Stimulated activated CD4-positive, alpha-beta T cell treated with anti-CD3 and anti-CD28 coated beads, Interleukin-15, amount 100 ng/mL, for 24 hours (primary cell): ENCODE measurements around the gene CTIF.

Experiments
- DNase-seq: peaks from one replicate; pipeline ENCODE4 v3.0.0-alpha.2; 2020

Gene CTIF

DNA sequence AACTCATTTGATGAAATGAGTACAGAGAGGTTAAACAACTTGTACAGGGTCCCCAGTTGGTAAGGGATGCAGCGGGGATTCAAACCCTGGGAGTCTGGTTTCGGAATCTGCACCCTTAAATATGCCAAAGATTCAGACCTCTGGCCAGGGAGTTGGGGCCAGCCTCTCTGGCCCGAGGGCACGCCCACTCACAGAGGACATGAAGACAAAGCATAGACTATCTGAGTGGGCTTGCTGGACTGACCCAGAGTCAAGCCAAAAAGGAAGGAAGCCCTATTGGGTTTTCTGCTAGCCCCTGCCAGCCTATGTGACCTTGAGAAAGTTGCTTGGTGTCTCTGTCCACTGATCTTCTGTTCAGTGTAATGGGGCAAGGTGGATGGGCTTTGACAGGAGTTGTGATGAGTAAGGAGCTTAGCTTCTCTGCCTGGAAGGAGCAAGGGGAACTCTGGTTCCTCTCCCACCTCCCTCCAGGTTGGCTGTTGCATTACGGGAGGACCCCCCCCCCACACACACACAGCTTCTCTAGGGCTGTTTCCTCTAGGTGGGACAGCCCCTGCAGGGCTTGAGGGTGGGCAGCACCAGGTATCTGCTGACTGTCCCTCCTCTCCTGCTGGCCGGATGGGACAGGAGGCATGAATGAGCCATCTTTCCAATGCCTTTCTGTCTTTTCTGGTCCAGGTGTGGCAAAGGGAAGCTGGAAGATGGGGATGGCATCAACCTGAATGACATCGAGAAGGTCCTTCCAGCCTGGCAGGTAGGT lies 131.3 kb downstream of the CTIF start:
- no peak for DNase-seq

DNA sequence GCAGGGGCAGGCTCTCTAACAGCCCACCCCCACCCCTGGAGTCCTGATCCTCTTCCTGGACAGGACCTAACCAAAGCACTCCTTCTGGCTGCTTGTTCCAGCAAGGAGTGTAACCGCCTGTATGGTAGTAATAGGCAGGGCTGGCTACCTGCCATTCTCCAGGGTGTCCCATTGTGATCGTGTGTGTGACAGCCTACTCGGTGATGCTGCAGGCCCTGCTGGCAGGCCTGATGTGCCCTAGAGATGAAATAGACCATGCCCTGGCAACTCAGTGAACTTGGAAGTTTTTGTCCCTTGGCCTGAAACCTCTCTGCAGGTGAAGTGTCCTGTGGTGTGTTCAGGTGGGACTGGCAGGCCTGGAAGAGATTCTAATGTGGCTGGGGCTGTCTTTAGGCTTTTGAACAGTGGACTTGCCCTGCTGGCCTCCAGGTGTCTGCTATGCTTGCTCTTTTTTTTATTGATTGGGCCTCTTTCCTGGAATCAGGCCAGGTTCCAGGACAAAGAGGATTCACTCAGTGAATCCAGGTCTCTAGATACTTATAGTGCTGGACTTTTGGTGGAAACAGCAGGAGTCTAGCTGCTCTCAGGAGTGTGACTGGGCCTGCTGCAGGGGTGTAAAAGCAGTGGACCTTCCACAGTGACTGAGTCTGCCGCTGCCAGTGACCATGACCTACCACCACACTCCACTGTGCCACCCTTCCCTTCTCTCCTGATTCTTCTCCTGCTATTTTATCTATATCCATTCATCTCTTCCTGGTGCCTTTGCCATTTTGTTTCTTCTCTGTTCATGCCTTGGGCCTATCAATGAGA lies 132.1 kb downstream of the CTIF start:
- DNase-seq = no peak

DNA sequence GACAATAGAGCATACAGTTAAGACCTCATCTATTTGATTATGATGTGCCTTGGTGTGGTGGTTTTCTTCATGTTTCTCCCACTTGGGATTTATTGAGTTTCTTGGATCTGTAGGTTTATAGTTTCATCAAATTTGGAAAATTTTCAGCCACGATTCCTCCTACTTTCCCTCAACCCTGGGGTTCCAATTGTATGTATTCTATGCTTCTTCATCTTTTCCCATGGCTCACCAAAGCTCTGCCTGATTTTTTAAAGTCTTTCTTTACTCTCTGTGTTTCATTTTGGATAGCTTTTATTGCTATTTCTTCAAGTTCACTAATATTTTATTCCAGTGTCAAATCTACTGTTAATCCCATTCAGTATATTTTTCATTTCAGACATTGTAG lies 132.7 kb downstream of the CTIF start:
- no peak for DNase-seq

DNA sequence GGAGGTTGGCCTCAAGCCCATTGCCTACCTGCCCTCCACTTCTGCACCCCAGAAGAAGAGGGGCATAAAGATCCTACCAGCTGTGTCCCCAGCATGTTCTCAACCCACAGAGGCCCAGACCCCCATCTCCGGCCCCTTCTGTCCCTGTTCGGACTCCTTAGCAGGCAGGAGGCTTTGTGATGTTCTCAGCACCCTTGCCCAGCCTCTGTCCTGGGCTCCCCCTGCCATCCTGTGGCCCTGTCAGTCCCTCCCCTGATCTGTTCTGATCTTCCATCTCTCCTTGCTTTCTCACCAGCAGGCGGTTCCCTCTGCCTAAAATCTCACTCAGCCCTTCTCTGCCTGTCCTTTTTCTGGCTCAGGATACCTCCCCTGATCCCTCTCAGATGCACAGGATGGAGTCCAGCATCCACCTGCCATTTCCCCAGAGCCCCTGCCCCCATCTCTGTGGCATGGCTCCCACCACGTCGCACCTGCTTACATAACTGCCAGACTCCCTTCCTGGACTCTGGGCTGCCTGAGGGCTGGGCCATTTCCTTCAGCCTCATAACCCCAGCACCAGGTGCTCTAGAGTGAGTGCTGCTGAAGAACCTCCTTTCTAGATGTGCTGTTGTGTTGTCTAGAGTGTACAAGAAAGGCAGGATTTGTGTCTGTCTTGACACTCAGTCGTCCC lies 134.0 kb downstream of the CTIF start:
- DNase-seq = no peak

DNA sequence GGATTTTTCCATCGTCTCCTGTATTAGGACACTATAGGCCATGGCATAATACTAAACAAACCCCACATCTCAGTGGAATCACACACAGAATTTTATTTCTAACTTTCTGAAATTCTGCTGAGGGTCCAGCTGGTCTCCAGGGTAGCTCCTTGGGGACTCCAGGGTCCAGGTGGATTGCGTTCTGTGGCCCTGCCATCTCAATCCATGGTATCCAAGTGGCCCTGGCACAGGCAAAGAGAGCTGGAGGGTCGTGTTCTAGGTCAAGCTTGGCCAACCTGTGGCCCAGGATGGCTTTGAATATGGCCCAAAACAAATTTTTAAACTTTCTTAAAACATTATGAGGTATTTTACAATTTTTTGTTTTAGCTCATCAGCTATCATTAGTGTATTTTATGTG lies 134.6 kb downstream of the CTIF start:
- DNase-seq = no peak

DNA sequence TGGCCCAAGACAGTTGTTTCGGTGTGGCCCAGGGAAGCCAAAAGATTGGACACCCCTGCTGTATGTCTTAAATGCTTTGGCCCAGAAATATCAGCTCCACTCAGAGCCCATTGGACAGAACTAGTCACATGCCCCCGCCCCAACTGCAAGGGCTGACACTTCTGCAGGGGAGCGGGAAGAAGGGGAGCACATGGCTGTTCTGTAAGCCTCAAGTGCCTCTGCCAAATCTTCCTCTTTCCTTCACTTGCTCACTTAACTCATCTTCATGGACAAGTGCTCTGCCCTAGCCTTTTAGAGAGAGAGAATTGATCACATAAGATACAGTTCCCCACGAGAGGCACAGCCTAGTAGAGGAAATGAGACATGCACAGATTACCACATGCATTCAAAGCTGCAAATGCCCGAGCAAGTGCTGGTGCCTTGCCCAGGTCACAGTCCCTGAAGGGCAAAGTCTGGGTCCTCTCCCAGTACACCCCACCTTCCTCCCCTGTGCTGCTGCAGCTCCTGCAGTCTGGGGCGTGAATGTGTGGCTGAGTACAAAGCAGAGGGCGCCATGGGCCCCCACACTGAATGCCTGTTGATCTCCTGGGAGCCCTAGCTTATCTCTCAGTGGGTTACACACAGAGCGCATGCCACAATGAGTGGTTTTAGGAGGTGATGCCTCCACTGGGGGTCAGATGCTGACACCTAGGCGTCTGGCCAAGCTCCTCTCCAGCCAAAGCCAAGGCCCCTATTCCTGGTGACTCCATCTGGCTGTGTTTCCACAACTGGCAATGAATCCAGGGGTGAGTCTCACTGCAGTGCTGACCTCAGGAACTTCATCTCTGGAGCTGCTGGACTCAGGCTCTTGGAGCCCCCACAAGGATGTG lies 135.3 kb downstream of the CTIF start:
- DNase-seq = no peak

DNA sequence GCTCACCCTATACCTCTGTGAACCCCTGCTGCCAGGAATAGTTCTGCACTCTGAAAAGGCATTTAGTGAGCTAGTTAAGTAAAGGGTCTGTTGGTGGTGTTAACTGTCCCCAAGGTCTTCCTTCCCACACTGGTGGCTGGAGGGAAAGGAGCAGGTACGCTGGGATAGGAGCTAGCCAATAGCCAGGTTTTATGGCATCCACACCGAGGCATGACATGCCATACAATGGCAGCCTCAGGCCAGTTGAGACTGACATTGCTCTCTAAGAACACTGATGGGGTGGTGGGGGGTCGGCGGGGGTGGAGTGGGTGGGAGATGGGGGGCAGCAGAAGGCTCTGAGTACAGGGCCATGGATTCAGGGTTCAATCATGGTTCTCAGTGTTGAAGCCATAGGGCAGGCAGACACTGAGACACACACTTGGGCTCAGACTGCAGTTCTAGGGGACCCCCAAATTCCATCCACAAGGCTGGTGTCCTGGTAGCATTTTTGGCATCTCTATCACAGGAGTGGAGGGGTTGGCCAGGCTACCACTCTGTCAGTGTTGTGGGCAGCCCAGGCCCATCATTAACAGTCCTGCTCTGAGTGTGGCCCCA lies 136.0 kb downstream of the CTIF start:
- no peak for DNase-seq

DNA sequence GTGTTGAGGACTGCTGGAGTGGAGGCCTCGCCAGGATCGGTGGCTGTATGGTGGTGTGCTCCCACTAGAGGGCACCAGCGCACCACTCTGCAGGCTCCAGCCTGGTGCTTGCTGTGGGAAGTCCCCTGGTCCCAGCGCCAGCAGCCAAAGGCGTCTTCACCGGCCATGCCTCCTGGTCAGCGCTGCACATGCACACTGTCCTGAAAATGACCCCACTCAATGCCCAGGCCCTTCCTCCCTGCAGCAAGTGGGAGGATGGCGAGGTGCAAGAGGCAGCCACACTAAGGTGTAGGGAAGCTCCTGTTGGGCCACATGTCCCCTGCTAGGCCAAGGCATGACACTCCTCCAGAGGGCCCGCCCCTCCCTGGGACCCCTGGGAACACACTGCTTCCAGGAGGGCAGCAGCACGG lies 136.5 kb downstream of the CTIF start:
- peak; percentile 88 for DNase-seq

DNA sequence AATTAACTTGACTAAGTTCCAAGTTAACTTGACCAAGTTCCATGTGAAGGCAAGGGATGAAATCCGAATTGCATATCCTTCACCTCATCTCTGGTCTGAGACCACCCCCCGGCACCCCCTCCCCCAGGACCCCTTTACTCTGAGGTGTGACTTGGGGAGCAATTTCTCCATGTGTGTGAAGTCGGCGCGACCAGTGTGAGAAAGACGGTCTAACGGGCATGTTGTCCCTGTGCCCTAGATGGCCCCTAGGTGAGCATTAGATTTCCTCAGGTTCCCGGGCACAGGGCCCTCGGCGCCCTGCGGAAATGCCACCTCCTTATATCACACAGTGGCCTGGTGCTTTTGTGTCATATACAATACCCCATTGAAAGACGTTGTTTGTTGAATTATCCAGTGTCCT lies 137.1 kb downstream of the CTIF start:
- DNase-seq = no peak

DNA sequence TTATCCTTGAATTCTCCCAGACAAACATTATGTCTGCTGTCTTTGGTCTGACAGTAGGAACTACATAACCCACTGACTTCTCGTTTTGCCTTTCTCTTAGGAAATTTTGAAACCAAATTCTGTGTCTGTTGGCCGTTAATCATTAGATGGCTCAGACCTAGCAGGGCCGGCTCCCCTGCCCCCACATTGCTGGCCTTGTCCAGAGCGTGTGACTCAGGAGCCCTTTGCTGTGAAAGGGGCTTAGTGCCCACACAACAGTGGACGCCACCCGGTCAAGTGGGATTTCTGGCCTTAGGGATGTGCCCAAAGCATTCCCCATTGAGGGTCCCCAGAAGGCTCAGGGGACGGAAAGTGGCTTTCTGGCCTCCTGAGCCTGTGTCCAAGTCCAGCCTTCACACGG lies 137.5 kb downstream of the CTIF start:
- no peak for DNase-seq

DNA sequence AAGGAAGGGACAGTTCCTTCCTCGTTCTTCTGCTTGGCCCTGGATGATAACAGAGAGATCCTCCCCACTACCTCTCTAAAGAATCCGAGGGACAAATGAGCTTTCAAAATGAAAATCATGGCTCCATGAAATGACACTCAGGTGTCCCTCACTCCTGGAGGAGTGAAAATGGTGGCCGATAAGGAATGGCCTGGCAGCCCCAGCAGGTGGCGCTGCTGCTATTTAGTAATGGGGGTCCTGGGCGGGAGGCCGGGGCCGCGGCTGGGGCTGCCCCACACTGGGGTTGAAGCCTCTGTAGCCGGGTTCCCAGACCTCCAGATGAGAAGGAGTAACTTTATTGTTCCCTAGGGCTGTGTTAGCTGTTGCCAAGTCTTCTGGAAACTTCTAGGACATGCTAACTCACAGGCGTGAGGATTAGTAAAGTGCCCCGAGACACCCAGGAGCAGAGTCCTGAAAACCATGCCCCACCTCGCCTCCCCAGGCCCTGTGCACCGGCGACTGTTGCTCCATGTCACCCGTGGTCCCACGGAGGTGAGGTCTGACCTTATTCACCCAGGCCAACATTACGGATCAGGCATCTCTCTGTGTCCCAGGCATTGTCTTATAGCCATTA lies 138.0 kb downstream of the CTIF start:
- peak; percentile 78 for DNase-seq

DNA sequence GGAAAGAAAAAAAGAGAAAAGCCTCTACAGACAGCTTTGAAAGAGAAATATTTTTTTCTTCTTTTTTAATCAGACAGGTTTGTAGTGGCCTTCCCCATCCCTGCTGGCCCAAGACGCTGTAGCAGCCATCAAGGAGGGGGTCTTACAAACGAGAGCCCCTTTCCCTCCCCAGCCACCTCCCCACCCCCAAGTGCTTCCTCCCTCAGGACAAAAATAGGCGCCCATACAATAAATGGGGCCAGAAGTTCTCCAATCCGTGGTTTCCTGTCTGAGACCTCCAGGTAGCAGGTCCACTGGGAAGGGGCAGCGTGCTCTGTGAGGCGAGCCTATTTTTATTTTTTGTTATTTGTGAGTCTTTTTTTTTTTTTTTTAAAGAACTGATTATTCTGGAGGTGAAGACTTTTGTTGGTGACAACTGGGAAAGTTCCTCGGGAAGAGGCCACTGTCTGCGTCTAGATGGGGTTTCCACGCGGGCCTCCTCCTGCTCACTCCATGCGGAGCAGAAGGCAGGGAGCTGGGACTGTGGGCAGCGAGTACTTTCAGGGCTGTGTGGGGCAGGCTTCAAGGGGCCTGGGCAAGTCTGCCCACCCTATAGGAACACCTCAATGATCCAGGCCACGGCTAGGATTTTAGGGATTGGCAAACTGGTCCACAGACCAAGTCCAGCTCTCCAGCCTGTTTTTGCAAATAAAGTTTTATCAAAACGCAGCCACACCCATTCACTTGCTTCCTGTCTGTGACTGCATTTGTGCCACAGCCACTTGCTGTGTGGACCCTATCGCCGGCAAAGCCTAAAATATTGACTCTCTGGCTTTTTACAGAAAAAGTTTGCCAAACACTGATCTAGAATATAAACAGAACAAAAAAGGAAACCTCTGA lies 139.6 kb downstream of the CTIF start:
- no peak for DNase-seq

DNA sequence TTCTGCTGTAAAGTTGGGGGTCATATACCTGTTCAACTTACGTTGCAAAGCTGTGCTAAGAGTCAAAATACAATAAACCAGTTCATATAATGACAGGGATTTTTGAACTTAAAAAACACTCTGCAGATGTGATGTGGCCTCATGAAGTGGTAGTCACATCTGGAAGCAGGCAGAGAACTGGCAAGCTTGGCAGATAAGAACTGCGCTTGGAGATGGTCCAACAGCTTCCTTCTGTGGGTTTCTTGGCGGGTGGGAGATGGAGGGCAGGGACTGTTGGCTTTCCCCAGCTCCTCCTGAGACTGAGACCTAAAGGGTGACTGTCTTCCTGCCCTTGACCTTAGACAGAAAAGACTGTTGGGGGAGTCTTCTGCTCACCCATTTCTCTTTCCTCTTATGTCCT lies 140.4 kb downstream of the CTIF start:
- no peak for DNase-seq

DNA sequence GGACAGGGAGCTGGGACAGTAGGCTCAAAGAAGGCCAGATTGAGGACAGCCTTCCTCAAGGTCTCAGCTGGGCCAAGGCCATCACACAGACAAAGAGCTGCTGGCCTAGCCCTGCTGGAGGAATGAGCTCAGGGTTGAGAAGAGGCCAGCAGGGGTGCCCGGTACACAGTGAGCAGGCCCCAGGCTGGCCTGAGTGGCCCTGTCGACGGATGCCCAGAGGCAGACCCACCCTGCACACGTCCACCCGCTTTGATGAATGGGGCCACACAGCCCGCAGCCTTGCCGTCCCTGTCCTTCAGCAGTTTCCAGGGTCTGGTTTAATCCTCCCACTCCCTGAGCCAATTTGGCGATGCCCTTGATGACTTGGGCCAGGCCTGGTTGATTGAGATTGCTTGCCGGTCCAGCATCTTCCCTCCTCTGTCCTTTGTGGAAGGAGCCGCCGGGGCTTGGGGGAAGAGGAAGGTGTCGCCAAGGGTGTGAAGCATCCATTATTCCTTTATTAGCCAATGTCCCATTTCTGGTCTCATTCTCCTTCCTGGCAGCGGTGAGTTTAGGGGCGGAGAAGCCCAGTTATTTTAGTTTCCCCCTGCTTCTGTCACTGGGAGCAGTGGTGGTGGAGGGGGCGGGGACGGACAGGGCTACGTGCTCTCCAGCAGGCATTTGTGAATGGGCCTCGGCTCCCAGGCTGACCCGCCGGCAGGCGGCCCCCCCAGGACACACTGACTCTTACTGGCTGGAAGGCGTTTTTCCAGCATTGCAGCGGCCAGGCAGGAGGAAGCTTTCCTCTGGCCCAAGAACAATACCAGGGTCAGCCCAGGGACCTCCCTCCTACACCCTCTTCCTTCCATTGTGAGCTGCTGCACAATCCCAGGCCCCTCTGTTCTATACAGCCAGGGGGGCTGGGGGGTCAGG lies 141.8 kb downstream of the CTIF start:
- no peak for DNase-seq

DNA sequence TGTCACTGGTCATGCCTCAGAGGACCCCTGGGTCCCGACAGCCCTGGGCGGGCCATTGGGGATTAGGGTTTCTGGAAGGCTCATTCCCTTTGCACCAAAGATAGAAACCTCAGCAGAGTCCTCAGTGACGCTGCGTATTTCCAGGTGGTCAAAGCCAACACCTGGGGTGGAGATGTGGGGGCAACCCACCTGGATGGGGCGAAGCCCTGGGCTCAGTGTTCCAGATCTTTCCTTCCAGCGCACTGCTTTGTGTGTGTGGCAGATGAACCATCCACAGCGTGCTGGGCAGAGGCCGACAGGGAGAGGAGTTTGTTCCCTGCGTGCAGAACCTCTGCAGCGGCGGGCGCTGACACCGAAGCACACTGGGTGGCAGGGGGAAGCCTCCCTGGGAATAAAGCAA lies 143.9 kb downstream of the CTIF start:
- DNase-seq = no peak

DNA sequence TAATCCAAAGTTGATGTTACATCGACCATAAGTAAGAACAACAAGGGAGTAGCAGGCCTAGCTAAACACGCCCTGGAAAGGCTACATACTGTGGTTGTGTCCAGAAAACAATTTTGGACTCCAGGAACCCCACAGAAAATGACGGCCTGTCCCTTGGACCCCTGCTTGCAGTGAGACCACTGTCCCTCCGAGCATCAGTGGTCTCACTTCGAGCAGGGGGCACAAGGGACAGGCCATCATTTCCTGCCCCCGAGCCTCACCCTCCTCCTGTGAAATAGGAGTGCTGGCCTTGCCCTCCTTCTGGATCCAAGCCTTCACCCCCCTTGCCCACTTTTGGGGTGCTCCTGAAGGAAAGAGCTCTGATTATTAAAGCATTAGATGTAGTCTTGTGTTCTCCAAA lies 144.4 kb downstream of the CTIF start:
- no peak for DNase-seq

DNA sequence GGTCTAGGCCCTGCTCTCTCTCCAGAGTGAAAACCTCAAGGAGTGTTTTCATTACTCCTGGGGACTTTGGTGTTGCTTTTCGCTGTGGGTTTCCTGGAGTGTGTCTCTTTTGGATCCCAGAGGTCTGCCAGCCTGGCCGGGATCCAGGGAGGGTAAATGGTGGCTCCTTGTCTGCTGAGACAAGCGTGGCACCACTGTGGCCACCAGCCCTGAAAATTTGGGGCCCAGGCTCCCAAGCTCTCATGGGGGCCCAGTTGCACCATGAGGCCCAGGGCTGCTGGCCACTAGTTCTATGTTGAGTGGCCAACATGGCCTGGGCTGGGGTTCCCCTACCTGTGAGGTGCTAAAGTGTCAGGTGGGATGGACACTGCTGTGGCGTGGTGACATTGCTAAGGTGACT lies 144.8 kb downstream of the CTIF start:
- no peak for DNase-seq

DNA sequence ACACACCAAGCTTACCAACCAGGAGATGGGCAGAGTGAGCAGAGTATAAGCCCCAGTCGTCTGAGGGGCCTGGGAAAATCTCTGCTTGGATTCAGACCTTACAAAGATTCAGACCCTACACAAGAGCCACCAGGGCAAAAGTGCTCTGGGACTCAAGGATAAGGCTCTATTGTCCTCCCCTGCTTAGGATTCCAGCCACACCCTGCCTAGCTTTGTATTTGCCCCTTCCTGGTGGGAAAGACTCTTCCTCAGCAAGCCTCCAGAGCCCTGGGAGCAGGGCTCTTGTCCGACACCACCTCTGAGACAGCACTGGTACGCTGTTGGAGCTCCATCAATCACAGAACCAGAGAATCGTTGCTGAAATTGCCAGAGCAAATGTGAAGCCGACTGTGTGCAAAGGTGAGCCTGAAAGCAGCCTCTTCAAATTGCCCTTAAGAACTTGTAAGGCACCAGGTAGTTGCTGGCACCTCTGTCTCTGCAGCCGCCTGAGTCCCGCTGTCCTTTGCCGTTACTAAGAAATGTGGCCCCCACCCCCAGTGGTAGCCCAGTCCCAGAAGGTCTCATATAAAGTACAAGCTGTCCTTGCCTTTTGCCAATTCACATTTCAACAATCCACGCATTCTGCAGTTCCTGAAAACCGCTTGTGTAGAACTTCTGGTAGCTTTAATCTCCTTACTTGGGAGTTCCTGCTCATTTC lies 148.7 kb downstream of the CTIF start:
- DNase-seq = no peak

DNA sequence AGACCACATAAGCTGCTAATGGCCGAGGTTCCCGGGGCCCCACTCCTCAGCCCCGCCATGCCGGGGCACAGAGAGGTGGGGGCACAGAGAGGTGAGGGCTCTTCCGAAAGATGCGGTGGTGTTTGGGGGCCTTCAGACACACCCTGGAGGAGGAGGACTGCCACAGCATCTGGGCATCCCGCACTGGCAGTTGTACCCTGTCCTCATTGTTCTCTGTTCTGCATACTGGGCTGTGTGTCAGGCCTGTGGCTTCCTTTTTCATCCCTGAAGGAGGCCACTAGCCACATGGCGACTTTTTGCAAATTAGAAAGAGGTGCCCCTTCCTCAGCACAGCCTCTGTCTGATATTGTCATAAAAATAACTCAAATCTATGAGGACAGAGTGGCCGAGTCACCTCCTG lies 150.1 kb downstream of the CTIF start:
- no peak for DNase-seq
